GM19328 (cell line): ENCODE data around the gene LRRN3.

Experiments
- ATAC-seq: cut with Tn5 transposase; IDR thresholded peaks from one replicate; pipeline ENCODE4 v1.9.1; 2021; ENCODE audit warnings: mild to moderate bottlenecking, moderate library complexity; ENCODE audit not compliant: unreplicated experiment

The LRRN3 gene

GRCh38 chr7:111076205-111076604, 14.7 kb upstream of the LRRN3 start:
- no peak for ATAC-seq

GRCh38 chr7:111077001-111077400, 13.9 kb upstream of the LRRN3 start:
- no peak for ATAC-seq

GRCh38 chr7:111080495-111081105, 10.3 kb upstream of the LRRN3 start:
- ATAC-seq = no peak

- ATAC-seq = no peak
These were observed 9.2 kb upstream of the LRRN3 start for GRCh38 chr7:111081546-111082267.

GRCh38 chr7:111082351-111082750, 8.6 kb upstream of the LRRN3 start:
- no peak for ATAC-seq

- ATAC-seq = peak; percentile 99
These were observed 7.5 kb upstream of the LRRN3 start for GRCh38 chr7:111083413-111083812.

- ATAC-seq = no peak
These were observed 5.6 kb upstream of the LRRN3 start for GRCh38 chr7:111085356-111085755.

- no peak for ATAC-seq
These were observed 4.4 kb upstream of the LRRN3 start for GRCh38 chr7:111086532-111086931.

GRCh38 chr7:111088328-111088727, 2.6 kb upstream of the LRRN3 start:
- ATAC-seq = no peak

GRCh38 chr7:111089822-111090426, 1.0 kb upstream of the LRRN3 start:
- no peak for ATAC-seq

GRCh38 chr7:111091593-111092358, 849 bp downstream of the LRRN3 start:
- peak; percentile 13 for ATAC-seq

GRCh38 chr7:111092406-111093236, 1.7 kb downstream of the LRRN3 start:
- ATAC-seq = peak; percentile 49

GRCh38 chr7:111093496-111093895, 2.6 kb downstream of the LRRN3 start:
- no peak for ATAC-seq

GRCh38 chr7:111094419-111094818, 3.5 kb downstream of the LRRN3 start:
- no peak for ATAC-seq

- ATAC-seq = no peak
These were observed 6.1 kb downstream of the LRRN3 start for GRCh38 chr7:111096997-111097396.

GRCh38 chr7:111098011-111098925, 7.3 kb downstream of the LRRN3 start:
- peak; percentile 72 for ATAC-seq

- ATAC-seq = peak; percentile 8
These were observed 8.0 kb downstream of the LRRN3 start for GRCh38 chr7:111098926-111099250.

- no peak for ATAC-seq
These were observed 11.1 kb downstream of the LRRN3 start for GRCh38 chr7:111101856-111102646.

GRCh38 chr7:111103136-111103535, 12.2 kb downstream of the LRRN3 start:
- ATAC-seq = no peak
